ENCODE measurements around the gene TIPIN.

DNA sequence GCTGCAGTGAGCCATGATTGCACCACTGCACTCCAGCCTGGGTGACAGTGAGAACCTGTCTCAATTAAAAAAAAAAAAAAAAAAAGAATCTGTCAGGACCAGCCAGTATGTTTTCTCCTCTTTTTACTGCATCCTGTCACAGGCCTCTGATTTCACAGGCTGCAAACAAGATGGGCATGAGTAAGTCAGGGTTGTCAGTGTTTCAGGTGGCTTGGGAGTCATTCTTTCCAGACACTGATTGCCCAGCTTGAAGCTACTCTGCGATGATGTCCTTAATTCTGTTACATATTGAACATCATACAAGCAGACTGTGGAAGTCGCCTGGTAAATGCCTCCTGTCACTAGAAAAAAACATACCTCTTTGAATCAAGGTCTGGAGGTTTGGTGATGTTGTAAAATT lies 44.3 kb downstream of the TIPIN start:
- TF ChIP-seq, protein P1, sequence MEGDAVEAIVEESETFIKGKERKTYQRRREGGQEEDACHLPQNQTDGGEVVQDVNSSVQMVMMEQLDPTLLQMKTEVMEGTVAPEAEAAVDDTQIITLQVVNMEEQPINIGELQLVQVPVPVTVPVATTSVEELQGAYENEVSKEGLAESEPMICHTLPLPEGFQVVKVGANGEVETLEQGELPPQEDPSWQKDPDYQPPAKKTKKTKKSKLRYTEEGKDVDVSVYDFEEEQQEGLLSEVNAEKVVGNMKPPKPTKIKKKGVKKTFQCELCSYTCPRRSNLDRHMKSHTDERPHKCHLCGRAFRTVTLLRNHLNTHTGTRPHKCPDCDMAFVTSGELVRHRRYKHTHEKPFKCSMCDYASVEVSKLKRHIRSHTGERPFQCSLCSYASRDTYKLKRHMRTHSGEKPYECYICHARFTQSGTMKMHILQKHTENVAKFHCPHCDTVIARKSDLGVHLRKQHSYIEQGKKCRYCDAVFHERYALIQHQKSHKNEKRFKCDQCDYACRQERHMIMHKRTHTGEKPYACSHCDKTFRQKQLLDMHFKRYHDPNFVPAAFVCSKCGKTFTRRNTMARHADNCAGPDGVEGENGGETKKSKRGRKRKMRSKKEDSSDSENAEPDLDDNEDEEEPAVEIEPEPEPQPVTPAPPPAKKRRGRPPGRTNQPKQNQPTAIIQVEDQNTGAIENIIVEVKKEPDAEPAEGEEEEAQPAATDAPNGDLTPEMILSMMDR (IDR thresholded peaks at IDR 0.05), result no peak
- TF ChIP-seq POLR2AphosphoS5 (IDR thresholded peaks at IDR 0.05) (no peak), EP300 (IDR thresholded peaks at IDR 0.05) (no peak)

All from gastroesophageal sphincter (tissue), 3 donors.